Parathyroid adenoma (tissue), 2 donors: ENCODE measurements around the gene MINAR1.

Experiments
- H2AFZ ChIP-seq: fragments of 300-600 bp; sonication (generic); one replicate; pipeline ENCODE4 v1.7.0; 2017; ENCODE audit warnings: antibody characterized with exemption, mild to moderate bottlenecking
- H3K27ac ChIP-seq: fragments of 300-600 bp; sonication (generic); one replicate; pipeline ENCODE4 v1.7.0; 2017
- H3K27me3 ChIP-seq: fragments of 300-600 bp; sonication (generic); one replicate; pipeline ENCODE4 v1.7.0; 2017; ENCODE audit warnings: low read length; ENCODE audit not compliant: control insufficient read depth, insufficient read depth
- H3K36me3 ChIP-seq: fragments of 300-600 bp; sonication (generic); one replicate; pipeline ENCODE4 v1.7.0; 2017; ENCODE audit warnings: low read length; ENCODE audit not compliant: control insufficient read depth, insufficient read depth
- H3K4me1 ChIP-seq: fragments of 300-600 bp; sonication (generic); one replicate; pipeline ENCODE4 v1.7.0; 2017; ENCODE audit warnings: control low read depth
- H3K4me2 ChIP-seq: fragments of 300-600 bp; sonication (generic); one replicate; pipeline ENCODE4 v1.7.0; 2017; ENCODE audit warnings: low read length
- H3K4me3 ChIP-seq: fragments of 300-600 bp; sonication (generic); one replicate; pipeline ENCODE4 v1.7.0; 2017; ENCODE audit warnings: low read depth, low read length
- H3K79me2 ChIP-seq: fragments of 300-600 bp; sonication (generic); one replicate; pipeline ENCODE4 v1.7.0; 2017; ENCODE audit warnings: control low read depth
- H3K9ac ChIP-seq: fragments of 300-600 bp; sonication (generic); one replicate; pipeline ENCODE4 v1.7.0; 2017; ENCODE audit warnings: mild to moderate bottlenecking
- H3K9me3 ChIP-seq: fragments of 300-600 bp; sonication (generic); one replicate; pipeline ENCODE4 v1.7.0; 2017; ENCODE audit warnings: low read length; ENCODE audit not compliant: control insufficient read depth
- TF ChIP-seq, protein P1 (sequence below): fragments of 300-600 bp; sonication (generic); IDR thresholded peaks from one replicate; pipeline ENCODE4 v1.7.0; 2017; ENCODE audit warnings: antibody characterized with exemption, mild to moderate bottlenecking
- donor health status: primary hyperparathyroidism.

MINAR1 gene

DNA sequence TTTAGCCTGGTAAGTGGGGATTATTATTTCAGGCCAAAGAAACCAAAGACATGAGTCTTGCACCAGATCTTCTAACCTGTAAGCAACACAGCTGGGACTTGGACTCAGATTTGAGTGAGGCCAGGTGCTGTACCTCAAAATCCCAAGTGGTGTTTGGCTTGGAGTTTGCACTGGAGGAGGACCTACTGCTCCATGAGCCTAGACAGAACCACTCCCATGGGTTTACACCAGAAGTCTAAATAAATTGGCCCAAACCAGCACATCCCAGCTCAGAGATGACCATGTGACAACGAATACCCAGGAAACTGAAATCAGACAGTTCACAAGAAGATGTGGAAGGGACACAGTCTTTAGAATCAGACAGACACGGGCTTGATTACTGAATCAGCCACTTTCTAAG is 47.5 kb downstream of the MINAR1 start:
- Histone ChIP-seq H3K79me2 (no peaks in the 10 kb centered on the region), H3K4me3 (no peak overlapping the region), H3K27me3 (no peaks in the 10 kb centered on the region), H3K4me1 (no peaks in the 10 kb centered on the region), H3K27ac (no peak overlapping the region), H2AFZ (no peak overlapping the region), H3K36me3 (no peaks in the 10 kb centered on the region), H3K4me2 (no peak overlapping the region), H3K9ac (no peak overlapping the region), H3K9me3 (no peaks in the 10 kb centered on the region)
- TF ChIP-seq, protein P1, sequence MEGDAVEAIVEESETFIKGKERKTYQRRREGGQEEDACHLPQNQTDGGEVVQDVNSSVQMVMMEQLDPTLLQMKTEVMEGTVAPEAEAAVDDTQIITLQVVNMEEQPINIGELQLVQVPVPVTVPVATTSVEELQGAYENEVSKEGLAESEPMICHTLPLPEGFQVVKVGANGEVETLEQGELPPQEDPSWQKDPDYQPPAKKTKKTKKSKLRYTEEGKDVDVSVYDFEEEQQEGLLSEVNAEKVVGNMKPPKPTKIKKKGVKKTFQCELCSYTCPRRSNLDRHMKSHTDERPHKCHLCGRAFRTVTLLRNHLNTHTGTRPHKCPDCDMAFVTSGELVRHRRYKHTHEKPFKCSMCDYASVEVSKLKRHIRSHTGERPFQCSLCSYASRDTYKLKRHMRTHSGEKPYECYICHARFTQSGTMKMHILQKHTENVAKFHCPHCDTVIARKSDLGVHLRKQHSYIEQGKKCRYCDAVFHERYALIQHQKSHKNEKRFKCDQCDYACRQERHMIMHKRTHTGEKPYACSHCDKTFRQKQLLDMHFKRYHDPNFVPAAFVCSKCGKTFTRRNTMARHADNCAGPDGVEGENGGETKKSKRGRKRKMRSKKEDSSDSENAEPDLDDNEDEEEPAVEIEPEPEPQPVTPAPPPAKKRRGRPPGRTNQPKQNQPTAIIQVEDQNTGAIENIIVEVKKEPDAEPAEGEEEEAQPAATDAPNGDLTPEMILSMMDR = no peak

DNA sequence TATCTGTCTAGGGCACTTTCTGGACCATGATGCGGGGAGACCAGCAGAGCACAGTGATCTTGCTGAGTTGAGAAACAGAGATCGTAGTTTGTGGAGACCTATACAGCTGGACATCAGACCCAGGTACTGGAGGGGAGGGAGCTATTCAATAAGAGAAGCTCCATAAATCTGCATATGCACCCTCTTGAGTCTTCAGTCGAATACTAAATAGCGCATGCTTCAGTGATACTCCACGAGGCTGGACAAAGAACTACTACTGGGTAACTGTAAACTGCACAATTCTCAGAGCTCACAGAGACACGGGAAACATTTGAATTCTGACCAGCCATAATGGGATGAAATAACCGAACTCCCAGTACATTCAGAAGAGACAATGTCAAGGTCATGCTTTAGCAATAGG is 49.7 kb downstream of the MINAR1 start:
- Histone ChIP-seq H3K4me2 (no peak overlapping the region), H3K27ac (no peak overlapping the region), H2AFZ (no peak overlapping the region), H3K36me3 (no peaks in the 10 kb centered on the region), H3K4me3 (no peak overlapping the region), H3K9ac (no peak overlapping the region), H3K4me1 (no peaks in the 10 kb centered on the region), H3K9me3 (no peaks in the 10 kb centered on the region), H3K27me3 (no peaks in the 10 kb centered on the region), H3K79me2 (no peaks in the 10 kb centered on the region)
- TF ChIP-seq, protein P1 = no peak
